IMR-90 (cell line): Measurements from ENCODE around the gene VPS18. TPM values are rescaled to one million over a fixed set of nuclear protein-coding genes. Genes with fewer than 3 reads are reported as not detected.

Source experiments
- ATAC-seq: fragments of 200-7000 bp; cut with Tn5 transposase; 2 replicates; pipeline ENCODE4 v1.9.1; 2020; ENCODE audit warnings: low read depth, mild to moderate bottlenecking, moderate library complexity
- BruUV-seq: library from RNA; stranded (reverse); fragments of 400-500 nt; replicated peaks from 2 replicates; lab custom pipeline; 2021; lab: Mats Ljungman, UMichigan
- CTCF ChIA-PET: fragments of 300-600 bp; formaldehyde crosslinking; extraction: SDS; loops from one replicate; lab custom pipeline; 2021; ENCODE audit warnings: antibody characterized with exemption; lab: Yijun Ruan, JAX
- POLR2A ChIA-PET: fragments of 300-600 bp; sonication (Branson Sonifier 250); formaldehyde crosslinking; loops from one replicate; lab custom pipeline; 2022; ENCODE audit warnings: antibody characterized with exemption; ENCODE audit not compliant: unreplicated experiment; lab: Charles Lee
- DNase-seq: peaks from one replicate; pipeline ENCODE4 v3.0.0; 2013
- H2AFZ ChIP-seq: replicated peaks from 2 replicates; pipeline ENCODE3; 2013; ENCODE audit warnings: low read length, mild to moderate bottlenecking; ENCODE audit not compliant: poor library complexity
- H2AK5ac ChIP-seq: 2 replicates; pipeline ENCODE4 v1.6.1; 2013; ENCODE audit warnings: low read depth, low read length, inconsistent platforms
- H2AK9ac ChIP-seq: replicated peaks from 2 replicates; pipeline ENCODE3; 2013; ENCODE audit warnings: mild to moderate bottlenecking, low read depth, low read length, moderate library complexity; ENCODE audit not compliant: poor library complexity
- H2BK120ac ChIP-seq: 2 replicates; pipeline ENCODE4 v1.6.1; 2013; ENCODE audit warnings: low read depth, low read length, inconsistent platforms
- H2BK15ac ChIP-seq: 3 replicates; pipeline ENCODE4 v1.6.1; 2013; ENCODE audit warnings: low read depth, low read length, inconsistent platforms
- H2BK20ac ChIP-seq: 2 replicates; pipeline ENCODE4 v1.6.1; 2013; ENCODE audit warnings: low read depth, mild to moderate bottlenecking, inconsistent platforms, low read length, moderate library complexity
- H2BK5ac ChIP-seq: 2 replicates; pipeline ENCODE4 v1.6.1; 2013; ENCODE audit warnings: mild to moderate bottlenecking, low read depth, low read length, inconsistent platforms; ENCODE audit not compliant: poor library complexity, severe bottlenecking
- H3K14ac ChIP-seq: replicated peaks from 2 replicates; pipeline ENCODE4 v1.6.1; 2013; ENCODE audit warnings: low read depth, low read length, inconsistent platforms
- H3K18ac ChIP-seq: 2 replicates; pipeline ENCODE4 v1.6.1; 2013; ENCODE audit warnings: low read depth, low read length, control low read depth
- H3K23ac ChIP-seq: 2 replicates; pipeline ENCODE4 v1.6.1; 2013; ENCODE audit warnings: low read depth, low read length, inconsistent platforms
- H3K27ac ChIP-seq: 2 replicates; pipeline ENCODE4 v1.5.1; 2013; ENCODE audit warnings: mild to moderate bottlenecking, control low read depth, low read length; ENCODE audit not compliant: insufficient read depth
- H3K27me3 ChIP-seq: 2 replicates; pipeline ENCODE4 v1.6.1; 2013; ENCODE audit warnings: low read length; ENCODE audit not compliant: control insufficient read depth, insufficient read depth
- H3K36me3 ChIP-seq: 2 replicates; pipeline ENCODE4 v1.6.1; 2013; ENCODE audit warnings: low read length, mixed read lengths; ENCODE audit not compliant: control insufficient read depth, insufficient read depth
- H3K4ac ChIP-seq: 2 replicates; pipeline ENCODE4 v1.6.1; 2013; ENCODE audit warnings: low read depth, low read length, inconsistent platforms
- H3K4me1 ChIP-seq: 2 replicates; pipeline ENCODE4 v1.6.1; 2013; ENCODE audit warnings: low read length, mixed read lengths; ENCODE audit not compliant: control insufficient read depth, insufficient read depth
- H3K4me2 ChIP-seq: 2 replicates; pipeline ENCODE4 v1.6.1; 2013; ENCODE audit warnings: low read depth, mild to moderate bottlenecking, control low read depth, low read length, moderate library complexity
- H3K4me3 ChIP-seq: 2 replicates; pipeline ENCODE4 v1.5.1; 2013; ENCODE audit warnings: low read depth, mild to moderate bottlenecking, control low read depth, low read length, moderate library complexity; ENCODE audit not compliant: insufficient read depth
- H3K56ac ChIP-seq: 2 replicates; pipeline ENCODE4 v1.6.1; 2013; ENCODE audit warnings: low read length, inconsistent platforms; ENCODE audit not compliant: insufficient read depth; ENCODE audit errors: extremely low read depth
- H3K79me1 ChIP-seq, 2 experiments: 2 replicates each; pipeline ENCODE4 v1.6.1; 2013; ENCODE audit warnings: low read length in 2 of 2, inconsistent platforms in 1 of 2, low read depth in 1 of 2
- H3K9ac ChIP-seq: 2 replicates; pipeline ENCODE4 v1.6.1; 2013; ENCODE audit warnings: low read depth, low read length, control low read depth
- H3K9me1 ChIP-seq: 2 replicates; pipeline ENCODE4 v1.6.1; 2013; ENCODE audit warnings: low read length, inconsistent platforms; ENCODE audit not compliant: insufficient read depth
- H3K9me3 ChIP-seq: 2 replicates; pipeline ENCODE4 v1.6.1; 2013; ENCODE audit warnings: low read length; ENCODE audit not compliant: control insufficient read depth, insufficient read depth
- H4K20me1 ChIP-seq: 2 replicates; pipeline ENCODE4 v1.6.1; 2013; ENCODE audit warnings: low read length, inconsistent platforms; ENCODE audit not compliant: insufficient read depth
- H4K5ac ChIP-seq: 2 replicates; pipeline ENCODE4 v1.6.1; 2013; ENCODE audit warnings: mild to moderate bottlenecking, low read depth, low read length, control low read depth
- H4K8ac ChIP-seq, 2 experiments: 2 replicates each; pipeline ENCODE4 v1.6.1; 2013; ENCODE audit warnings: low read depth in 2 of 2, low read length in 2 of 2, control low read depth in 1 of 2, inconsistent platforms in 1 of 2
- H4K91ac ChIP-seq: 2 replicates; pipeline ENCODE4 v1.6.1; 2013; ENCODE audit warnings: low read depth, low read length, inconsistent platforms; ENCODE audit not compliant: insufficient read depth
- CEBPB ChIP-seq: IDR thresholded peaks from 2 replicates; pipeline ENCODE4 v1.6.1; 2012; ENCODE audit warnings: low read depth, low read length, improper control_type of control experiment
- CHD1 ChIP-seq: IDR thresholded peaks from 2 replicates; pipeline ENCODE4 v1.6.1; 2012; ENCODE audit warnings: low read depth, low read length, improper control_type of control experiment
- MXI1 ChIP-seq: IDR thresholded peaks from 2 replicates; pipeline ENCODE4 v1.6.1; 2012; ENCODE audit warnings: low read depth, mild to moderate bottlenecking, low read length, moderate library complexity, borderline replicate concordance
- NFE2L2 ChIP-seq: fragments of 150-350 bp; IDR thresholded peaks from 2 replicates; pipeline ENCODE4 v1.6.1; 2016; ENCODE audit warnings: low read depth, mild to moderate bottlenecking, low read length
- WGBS, 2 experiments: methylation state at CpG; one replicate each; pipeline versions ENCODE4 v1.1.5 to v1.1.7; 2013; ENCODE audit warnings: missing lambda C conversion rate in 2 of 2; ENCODE audit not compliant: insufficient read length in 1 of 2; ENCODE audit errors: extremely low coverage in 2 of 2; 5-methylcytosine and 5-hydroxymethylcytosine counted together
- dilution Hi-C: fragments of 300-500 bp; cut with HindIII; formaldehyde crosslinking; loops from one replicate; pipeline ENCODE4 v1.14.3; 2018; ENCODE audit warnings: low sequenced_read_pairs; ENCODE audit not compliant: unreplicated experiment
- in situ Hi-C: fragments of 300-500 bp; cut with MboI; formaldehyde crosslinking; loops from 3 replicates; pipeline ENCODE4 v1.14.3; 2019; ENCODE audit warnings: low sequenced_read_pairs, inconsistent platforms, mixed read lengths
- intact Hi-C: fragments of 100-400 bp; cut with micrococcal nuclease; formaldehyde crosslinking; loops from 2 replicates; pipeline ENCODE4 v1.10.0; 2022
- polyA plus RNA-seq, 3 experiments: library from polyadenylated mRNA; depleted of rRNA; stranded (reverse); fragments of >200 nt; gene quantifications; 2 replicates each; pipeline ENCODE4 v1.2.3, GENCODE V29; 2012; ENCODE audit warnings: low replicate concordance in 1 of 3
- total RNA-seq: library from RNA; depleted of rRNA; stranded (reverse); fragments of >200 nt; gene quantifications from 2 replicates; pipeline ENCODE4 v1.2.3, GENCODE V29; 2012

VPS18 gene
- total and polyA plus RNA-seq, 2 of the 4 experiments (the other 2 are of a cell fraction), result 19.3 to 32.3 TPM

DNA sequence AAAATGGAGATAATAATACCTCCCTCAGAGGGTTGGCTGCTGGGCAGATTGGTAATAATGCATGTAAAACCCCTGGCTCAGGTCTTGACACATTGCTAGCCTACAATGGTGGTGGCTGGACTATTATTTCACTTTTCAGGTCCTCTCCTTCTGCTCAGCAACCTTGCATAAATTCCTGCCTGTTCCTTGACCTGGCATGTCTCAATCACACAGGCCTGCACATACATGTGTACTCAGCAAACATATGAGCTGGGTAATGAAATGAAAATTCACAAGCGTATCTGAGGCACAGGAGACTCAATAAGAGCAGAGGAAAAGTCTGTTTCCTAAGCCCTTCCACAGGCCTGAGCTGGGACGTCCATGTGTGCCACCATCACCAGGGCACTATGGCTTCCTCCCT is 17.4 kb downstream of the VPS18 start:
- Histone ChIP-seq H3K79me1 (peaks cover 0 to 13% of the 10 kb centered on the region in 2 experiments; a peak in 2 of 4 replicates), H3K27me3 (no peaks in the 10 kb centered on the region), H2AK9ac (no peak overlapping the region), H3K9me1 (peaks cover 10% of the 10 kb centered on the region), H3K9me3 (no peaks in the 10 kb centered on the region), H2BK5ac (no peak overlapping the region), H2BK20ac (no peak overlapping the region), H3K9ac (no peak overlapping the region), H2BK15ac (no peak overlapping the region), H2BK120ac (no peak overlapping the region), H3K4me2 (no peak overlapping the region), H4K20me1 (no peaks in the 10 kb centered on the region), H2AK5ac (no peak overlapping the region), H3K23ac (no peak overlapping the region), H3K4me1 (peaks cover 8% of the 10 kb centered on the region), H3K36me3 (no peaks in the 10 kb centered on the region), H4K8ac (no peak overlapping the region), H3K18ac (no peak overlapping the region), H3K14ac (no peak overlapping the region), H2AFZ (no peak overlapping the region), H3K27ac (no peak overlapping the region), H3K4me3 (no peak overlapping the region), H3K4ac (no peak overlapping the region), H4K5ac (no peak overlapping the region), H4K91ac (no peak overlapping the region), H3K56ac (no peak overlapping the region)
- dilution Hi-C loops (no loop called here), in situ Hi-C loops (no loop called here), intact Hi-C loops (no loop called here)
- BruUV-seq, result no TSS peak
- ChIA-PET CTCF (no interaction called here), POLR2A (no interaction called here)
- DNase-seq, result no peak
- ATAC-seq, result no peak
- TF ChIP-seq NFE2L2, result no peak
- no peak for TF ChIP-seq CEBPB
- no peak for TF ChIP-seq CHD1
- TF ChIP-seq MXI1, result no peak
- WGBS, 2 experiments, result no CpG with 5 or more reads among the region's 2 CpGs
